B cell (primary cell): ENCODE results near the gene OR5D14. TPM values are rescaled to one million over a fixed set of nuclear protein-coding genes. Genes with fewer than 3 reads are reported as not detected.

Experiments used
- ATAC-seq: fragments of 200-7000 bp; cut with Tn5 transposase; one replicate; pipeline ENCODE4 v1.10.0; 2021; ENCODE audit warnings: low read depth, mild to moderate bottlenecking, moderate number of reproducible peaks, moderate library complexity
- CTCF ChIA-PET: fragments of 350-600 bp; sonication (Branson Sonifier 250); formaldehyde crosslinking; loops from one replicate; lab custom pipeline; 2021; ENCODE audit warnings: antibody characterized with exemption, inconsistent platforms; lab: Charles Lee
- POLR2A ChIA-PET: fragments of 350-600 bp; sonication (Branson Sonifier 250); formaldehyde crosslinking; loops from one replicate; lab custom pipeline; 2021; ENCODE audit warnings: antibody characterized with exemption; lab: Charles Lee
- DNase-seq: peaks from one replicate; pipeline ENCODE4 v3.0.0; 2013
- H2AFZ ChIP-seq: 2 replicates; pipeline ENCODE4 v1.6.1; 2012; ENCODE audit warnings: mild to moderate bottlenecking, low read depth, low read length; ENCODE audit not compliant: insufficient read depth, poor library complexity, severe bottlenecking
- H3K27ac ChIP-seq, 2 donors: 1 replicate in 1 of 2; 2 replicates in 1 of 2; pipeline ENCODE4 v1.5.1; 2012 to 2013; ENCODE audit warnings: low read length in 2 of 2, mild to moderate bottlenecking in 2 of 2, moderate library complexity in 1 of 2
- H3K27me3 ChIP-seq, 4 experiments: fragments of 200-600 bp in 1 of 4; sonication (generic) in 1 of 4; replicated peaks in 1 of 4; 1 replicate in 2 of 4; 2 replicates in 2 of 4; pipeline versions ENCODE4 v1.6.1 to v1.7.0; 2013 to 2016; ENCODE audit warnings: low read length in 3 of 4, mild to moderate bottlenecking in 2 of 4, mixed read lengths in 1 of 4, moderate library complexity in 1 of 4; ENCODE audit not compliant: insufficient read depth in 4 of 4, control insufficient read depth in 3 of 4; ENCODE audit errors: control extremely low read depth in 1 of 4
- H3K36me3 ChIP-seq, 2 experiments: replicated peaks in 1 of 2; 1 replicate in 1 of 2; 2 replicates in 1 of 2; pipeline versions ENCODE4 v1.6.1 to v1.7.1; 2013; ENCODE audit warnings: low read length in 1 of 2; ENCODE audit not compliant: insufficient read depth in 2 of 2, control insufficient read depth in 1 of 2; ENCODE audit errors: control extremely low read depth in 1 of 2, extremely low read depth in 1 of 2
- H3K4me1 ChIP-seq, 2 donors: fragments of 200-600 bp in 1 of 2; sonication (generic) in 1 of 2; 1 replicate in 1 of 2; 2 replicates in 1 of 2; pipeline versions ENCODE4 v1.5.1 to v1.6.1; 2013 to 2017; ENCODE audit warnings: low read length in 2 of 2; ENCODE audit not compliant: control insufficient read depth in 2 of 2, insufficient read depth in 2 of 2
- H3K4me2 ChIP-seq: replicated peaks from 2 replicates; pipeline ENCODE3; 2012; ENCODE audit warnings: mild to moderate bottlenecking, low read depth, low read length; ENCODE audit not compliant: poor library complexity, severe bottlenecking
- H3K4me3 ChIP-seq, 5 experiments: fragments of 200-600 bp in 1 of 5; sonication (generic) in 1 of 5; 1 replicate in 3 of 5; 2 replicates in 2 of 5; pipeline versions ENCODE4 v1.5.1 to v1.7.0; 2011 to 2016; ENCODE audit warnings: low read length in 4 of 5, mild to moderate bottlenecking in 4 of 5, low read depth in 2 of 5, control low read depth in 1 of 5, moderate library complexity in 1 of 5; ENCODE audit not compliant: insufficient read depth in 1 of 5; ENCODE audit errors: control extremely low read depth in 1 of 5, extremely low read depth in 1 of 5
- H3K79me2 ChIP-seq: fragments of 200-600 bp; sonication (generic); one replicate; pipeline ENCODE4 v1.6.0; 2016; ENCODE audit warnings: low read length; ENCODE audit not compliant: control insufficient read depth, insufficient read depth
- H3K9ac ChIP-seq: fragments of 200-600 bp; sonication (generic); 2 replicates; pipeline ENCODE4 v1.6.1; 2017; ENCODE audit warnings: mild to moderate bottlenecking, low read length, moderate library complexity
- H3K9me3 ChIP-seq, 3 donors: one replicate each; pipeline versions ENCODE4 v1.6.1 to v1.7.1; 2013; ENCODE audit warnings: low read length in 2 of 3; ENCODE audit not compliant: control insufficient read depth in 2 of 3, insufficient read depth in 1 of 3; ENCODE audit errors: control extremely low read depth in 1 of 3
- H4K20me1 ChIP-seq: 2 replicates; pipeline ENCODE4 v1.6.0; 2012; ENCODE audit warnings: mild to moderate bottlenecking, low read length; ENCODE audit not compliant: insufficient read depth, control insufficient read depth, poor library complexity, severe bottlenecking
- H3K27ac Mint-ChIP-seq: one replicate; pipeline ENCODE4 v1.8.0; 2021; ENCODE audit warnings: mixed read lengths
- H3K27me3 Mint-ChIP-seq: one replicate; pipeline ENCODE4 v1.8.0; 2021; ENCODE audit warnings: mixed read lengths
- H3K4me1 Mint-ChIP-seq: one replicate; pipeline ENCODE4 v1.8.0; 2021; ENCODE audit warnings: mixed read lengths
- H3K4me3 Mint-ChIP-seq: one replicate; pipeline ENCODE4 v1.8.0; 2021; ENCODE audit warnings: mixed read lengths
- H3K9me3 Mint-ChIP-seq: one replicate; pipeline ENCODE4 v1.8.0; 2022; ENCODE audit warnings: mixed read lengths; ENCODE audit not compliant: insufficient read depth
- EZH2 ChIP-seq: IDR thresholded peaks from 2 replicates; pipeline ENCODE4 v1.6.1; 2012; ENCODE audit warnings: borderline replicate concordance, low read depth, mild to moderate bottlenecking, moderate library complexity, low read length; ENCODE audit not compliant: insufficient read depth, poor library complexity, severe bottlenecking
- intact Hi-C: fragments of 100-400 bp; cut with micrococcal nuclease; formaldehyde crosslinking; loops from one replicate; pipeline ENCODE4 v1.10.0; 2022
- polyA minus RNA-seq: library from RNA; depleted of rRNA, polyadenylated mRNA; stranded (reverse); fragments of >200 nt; gene quantifications from 2 replicates; pipeline ENCODE4 v1.2.3, GENCODE V29; 2012
- polyA plus RNA-seq: library from polyadenylated mRNA; depleted of rRNA; stranded (reverse); fragments of >200 nt; gene quantifications from 2 replicates; pipeline ENCODE4 v1.2.3, GENCODE V29; 2012
- total RNA-seq, 2 donors: library from RNA; stranded (reverse); fragments of 120-200 nt in 1 of 2; gene quantifications; 1 replicate in 1 of 2; 2 replicates in 1 of 2; pipeline versions ENCODE4 v1.2.3 to v1.2.4, GENCODE V29; 2013 to 2022
- TF ChIP-seq, protein P1 (sequence below): fragments of 200-600 bp; IDR thresholded peaks from one replicate; pipeline ENCODE4 v1.8.0; 2022; ENCODE audit warnings: antibody characterized with exemption, mild to moderate bottlenecking

OR5D14 gene
- total RNA-seq (not detected in 2 replicates), polyA plus RNA-seq (not detected in 2 replicates), polyA minus RNA-seq (not detected in 2 replicates)
- total RNA-seq (2013): not detected

DNA sequence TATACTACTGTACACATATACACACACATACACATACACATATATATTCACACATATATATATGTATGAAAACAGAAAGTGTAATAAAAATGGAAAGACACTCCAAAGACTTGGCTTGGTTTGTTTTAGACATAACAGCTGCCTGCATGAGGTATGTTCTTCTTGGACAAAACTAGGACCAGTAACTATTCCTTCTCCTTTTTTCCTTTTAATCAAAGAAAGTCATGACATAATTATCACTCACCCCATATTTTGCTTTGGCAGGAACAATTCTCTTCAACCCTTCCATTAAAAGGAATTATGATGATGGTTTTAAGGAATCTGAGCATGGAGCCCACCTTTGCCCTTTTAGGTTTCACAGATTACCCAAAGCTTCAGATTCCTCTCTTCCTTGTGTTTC, at the start of gene OR5D14:
TSS of gene OR5D14 (plus strand) at position 301 of the 400 bp plus-strand sequence. CDS start at position 301, 0 bp downstream.
- CTCF ChIA-PET: no interaction called here
- H4K20me1 ChIP-seq: no peaks in the 10 kb centered on the region

DNA sequence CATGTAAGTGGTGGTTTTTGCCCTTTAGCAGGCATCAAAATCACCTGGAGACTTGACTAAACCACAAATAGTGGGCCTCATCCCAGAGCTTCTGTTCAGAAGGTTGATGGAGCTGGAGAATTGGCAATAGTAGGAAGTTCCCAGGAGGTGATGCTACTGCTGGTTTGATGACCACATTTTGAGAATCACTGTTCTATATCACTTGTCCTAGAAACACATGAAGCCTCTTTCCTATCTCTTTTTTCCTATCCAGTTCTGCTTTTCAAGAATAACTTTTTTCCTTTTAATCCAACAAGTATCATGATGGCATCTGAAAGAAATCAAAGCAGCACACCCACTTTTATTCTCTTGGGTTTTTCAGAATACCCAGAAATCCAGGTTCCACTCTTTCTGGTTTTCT, 22.2 kb upstream of the OR5D14 start, which contains the start of gene OR5D13:
TSS of gene OR5D13 (plus strand) at position 301 of the 400 bp plus-strand sequence. CDS start at position 301, 0 bp downstream.
- TF ChIP-seq, protein P1, sequence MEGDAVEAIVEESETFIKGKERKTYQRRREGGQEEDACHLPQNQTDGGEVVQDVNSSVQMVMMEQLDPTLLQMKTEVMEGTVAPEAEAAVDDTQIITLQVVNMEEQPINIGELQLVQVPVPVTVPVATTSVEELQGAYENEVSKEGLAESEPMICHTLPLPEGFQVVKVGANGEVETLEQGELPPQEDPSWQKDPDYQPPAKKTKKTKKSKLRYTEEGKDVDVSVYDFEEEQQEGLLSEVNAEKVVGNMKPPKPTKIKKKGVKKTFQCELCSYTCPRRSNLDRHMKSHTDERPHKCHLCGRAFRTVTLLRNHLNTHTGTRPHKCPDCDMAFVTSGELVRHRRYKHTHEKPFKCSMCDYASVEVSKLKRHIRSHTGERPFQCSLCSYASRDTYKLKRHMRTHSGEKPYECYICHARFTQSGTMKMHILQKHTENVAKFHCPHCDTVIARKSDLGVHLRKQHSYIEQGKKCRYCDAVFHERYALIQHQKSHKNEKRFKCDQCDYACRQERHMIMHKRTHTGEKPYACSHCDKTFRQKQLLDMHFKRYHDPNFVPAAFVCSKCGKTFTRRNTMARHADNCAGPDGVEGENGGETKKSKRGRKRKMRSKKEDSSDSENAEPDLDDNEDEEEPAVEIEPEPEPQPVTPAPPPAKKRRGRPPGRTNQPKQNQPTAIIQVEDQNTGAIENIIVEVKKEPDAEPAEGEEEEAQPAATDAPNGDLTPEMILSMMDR: no peak
- no peak for TF ChIP-seq EZH2
- Histone ChIP-seq H3K9ac (no peak within 1 kb of the TSS), H4K20me1 (no peaks in the 10 kb centered on the region), H3K27ac (no peak within 1 kb of the TSS), H3K79me2 (no peaks in the 10 kb centered on the region), H3K27me3 (no peaks in the 10 kb centered on the region), H3K4me1 (no peaks in the 10 kb centered on the region), H3K4me3 (no peak within 1 kb of the TSS), H3K36me3 (no peaks in the 10 kb centered on the region), H2AFZ (no peak within 1 kb of the TSS), H3K4me2 (no peak within 1 kb of the TSS), H3K9me3 (no peaks in the 10 kb centered on the region)
- intact Hi-C loops: no loop called here
- Mint-ChIP-seq H3K27me3 (no peaks in the 10 kb centered on the region), H3K4me3 (no peak within 1 kb of the TSS), H3K4me1 (no peaks in the 10 kb centered on the region), H3K27ac (no peak within 1 kb of the TSS), H3K9me3 (no peaks in the 10 kb centered on the region)
- CTCF ChIA-PET: no interaction called here
- DNase-seq (no peak), ATAC-seq (no peak)
- POLR2A ChIA-PET: no interaction called here

More for the DNA sequence above, at the start of gene OR5D14:
- no peak for TF ChIP-seq EZH2
- TF ChIP-seq, protein P1: no peak
- no peaks in the 10 kb centered on the region for H3K27me3 Mint-ChIP-seq
- Histone ChIP-seq H2AFZ (no peak within 1 kb of the TSS), H3K27me3 (no peaks in the 10 kb centered on the region), H3K9me3 (peaks cover 0 to 6% (median 0%) of the 10 kb centered on the region in 3 donors), H3K36me3 (no peaks in the 10 kb centered on the region), H3K9ac (no peak within 1 kb of the TSS), H3K79me2 (no peaks in the 10 kb centered on the region), H3K4me1 (no peaks in the 10 kb centered on the region), H3K4me3 (no peak within 1 kb of the TSS), H3K27ac (no peak within 1 kb of the TSS), H3K4me2 (no peak within 1 kb of the TSS)
- no peak within 1 kb of the TSS for H3K27ac Mint-ChIP-seq
- DNase-seq (no peak), ATAC-seq (no peak)
- no peaks in the 10 kb centered on the region for H3K4me1 Mint-ChIP-seq
- intact Hi-C loops: no loop called here
- no peaks in the 10 kb centered on the region for H3K9me3 Mint-ChIP-seq
- no peak within 1 kb of the TSS for H3K4me3 Mint-ChIP-seq
- POLR2A ChIA-PET: no interaction called here
